Thoracic aorta (tissue), 2 donors: Measurements from ENCODE around the gene DUSP1. TPM values are rescaled to one million over a fixed set of nuclear protein-coding genes. Genes with fewer than 3 reads are reported as not detected.

Experiments
- ATAC-seq: fragments of 150-250 bp; one replicate; pipeline ENCODE4 v1.8.0; 2017; ENCODE audit warnings: low read depth; ENCODE audit not compliant: insufficient number of reproducible peaks, low FRiP score
- DNase-seq: peaks from one replicate; pipeline ENCODE4 v3.0.0-alpha.2; 2020; ENCODE audit warnings: low spot score
- H3K27ac ChIP-seq, 2 donors: fragments of 200-600 bp; sonication (generic); 1 replicate in 1 of 2; 2 replicates in 1 of 2; pipeline ENCODE4 v1.5.1; 2016; ENCODE audit warnings: mild to moderate bottlenecking in 2 of 2, moderate library complexity in 2 of 2
- H3K27me3 ChIP-seq: fragments of 200-600 bp; sonication (generic); replicated peaks from 2 replicates; pipeline ENCODE4 v1.6.0; 2016; ENCODE audit warnings: mild to moderate bottlenecking; ENCODE audit not compliant: insufficient read depth
- H3K36me3 ChIP-seq: fragments of 200-600 bp; sonication (generic); one replicate; pipeline ENCODE4 v1.5.1; 2016
- H3K4me1 ChIP-seq, 2 donors: fragments of 200-600 bp; sonication (generic); 1 replicate in 1 of 2; 2 replicates in 1 of 2; pipeline versions ENCODE4 v1.5.1 to v1.6.0; 2016; ENCODE audit warnings: low read depth in 2 of 2, mild to moderate bottlenecking in 1 of 2; ENCODE audit not compliant: control insufficient read depth in 1 of 2
- H3K4me3 ChIP-seq: fragments of 200-600 bp; sonication (generic); 2 replicates; pipeline ENCODE4 v1.5.1; 2016; ENCODE audit warnings: mild to moderate bottlenecking
- H3K9me3 ChIP-seq: fragments of 200-600 bp; sonication (generic); 2 replicates; pipeline ENCODE4 v1.5.1; 2016
- total RNA-seq, 2 donors: library from RNA; depleted of rRNA; stranded (reverse); fragments of >200 nt; gene quantifications; one replicate each; pipeline versions ENCODE4 v1.1.0 to v1.2.3, GENCODE V29; 2016
- TF ChIP-seq, protein P1 (sequence below): fragments of 200-600 bp; sonication (generic); IDR thresholded peaks from one replicate; pipeline ENCODE4 v1.5.1; 2019; ENCODE audit warnings: antibody characterized with exemption

DUSP1 gene
- total RNA-seq, 2 donors from 2014 or later = 813 to 3,699 TPM

DNA sequence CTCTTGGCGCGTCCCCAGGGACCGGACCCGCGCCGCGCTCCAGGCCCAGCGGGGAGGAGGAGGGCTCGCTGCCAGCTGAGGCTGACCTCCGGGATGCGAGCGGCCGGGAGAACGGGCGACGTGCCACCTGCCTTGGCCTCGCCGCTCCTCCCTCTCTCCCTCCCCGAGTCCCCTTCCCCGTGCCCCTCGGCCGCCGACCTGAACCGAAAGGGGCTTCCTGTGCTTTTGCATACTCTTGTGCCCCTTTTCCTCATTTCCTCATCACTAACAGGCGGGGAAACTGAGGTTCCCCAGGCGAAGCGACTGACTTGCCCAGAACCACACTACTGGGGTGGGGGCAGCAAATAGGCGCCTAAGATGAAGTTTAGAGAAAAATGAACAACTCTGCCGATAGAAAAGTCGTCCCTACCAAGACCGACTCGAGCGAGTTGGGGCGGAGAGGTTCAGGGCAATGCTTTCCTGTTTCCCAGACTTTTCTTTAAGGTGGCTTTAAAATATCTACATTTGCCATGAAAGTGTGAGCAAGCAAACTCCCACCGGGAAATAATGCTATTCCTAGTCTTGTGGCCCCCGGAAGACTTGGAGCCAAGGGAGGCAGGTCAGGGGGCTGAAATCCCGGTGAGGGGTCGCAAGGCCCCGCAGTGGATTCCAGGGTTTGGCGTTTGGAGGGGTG, 580 bp upstream of the DUSP1 start:
- TF ChIP-seq, protein P1, sequence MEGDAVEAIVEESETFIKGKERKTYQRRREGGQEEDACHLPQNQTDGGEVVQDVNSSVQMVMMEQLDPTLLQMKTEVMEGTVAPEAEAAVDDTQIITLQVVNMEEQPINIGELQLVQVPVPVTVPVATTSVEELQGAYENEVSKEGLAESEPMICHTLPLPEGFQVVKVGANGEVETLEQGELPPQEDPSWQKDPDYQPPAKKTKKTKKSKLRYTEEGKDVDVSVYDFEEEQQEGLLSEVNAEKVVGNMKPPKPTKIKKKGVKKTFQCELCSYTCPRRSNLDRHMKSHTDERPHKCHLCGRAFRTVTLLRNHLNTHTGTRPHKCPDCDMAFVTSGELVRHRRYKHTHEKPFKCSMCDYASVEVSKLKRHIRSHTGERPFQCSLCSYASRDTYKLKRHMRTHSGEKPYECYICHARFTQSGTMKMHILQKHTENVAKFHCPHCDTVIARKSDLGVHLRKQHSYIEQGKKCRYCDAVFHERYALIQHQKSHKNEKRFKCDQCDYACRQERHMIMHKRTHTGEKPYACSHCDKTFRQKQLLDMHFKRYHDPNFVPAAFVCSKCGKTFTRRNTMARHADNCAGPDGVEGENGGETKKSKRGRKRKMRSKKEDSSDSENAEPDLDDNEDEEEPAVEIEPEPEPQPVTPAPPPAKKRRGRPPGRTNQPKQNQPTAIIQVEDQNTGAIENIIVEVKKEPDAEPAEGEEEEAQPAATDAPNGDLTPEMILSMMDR = no peak
- Histone ChIP-seq H3K27me3 (no peaks in the 10 kb centered on the region), H3K36me3 (peaks cover 31% of the 10 kb centered on the region), H3K27ac (peak overlapping the region; percentile 99 to 100), H3K4me1 (peaks cover 17 to 32% of the 10 kb centered on the region in 2 donors), H3K4me3 (peak overlapping the region; percentile 84), H3K9me3 (no peaks in the 10 kb centered on the region)
- ATAC-seq (no peak), DNase-seq (no peak)

DNA sequence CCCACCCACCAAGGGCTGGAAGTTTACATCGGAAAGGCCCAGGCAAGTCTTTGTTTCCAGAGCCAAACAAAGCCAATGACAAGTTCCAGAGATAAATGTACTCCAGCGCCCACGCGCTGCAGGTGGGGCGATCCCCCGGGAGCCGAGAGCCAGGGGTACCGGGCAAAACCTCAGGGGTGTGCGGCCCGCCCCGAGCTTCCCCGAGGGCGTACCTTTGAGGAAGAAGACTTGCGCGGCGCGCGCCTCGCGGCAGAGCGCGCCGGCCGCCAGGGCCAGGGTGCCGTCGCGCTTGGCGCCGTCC, 671 bp downstream of the DUSP1 start:
- Histone ChIP-seq H3K4me1 (peaks cover 17 to 31% of the 10 kb centered on the region in 2 donors), H3K4me3 (peak overlapping the region; percentile 84), H3K36me3 (peaks cover 31% of the 10 kb centered on the region), H3K9me3 (no peaks in the 10 kb centered on the region), H3K27ac (peak overlapping the region; percentile 99), H3K27me3 (no peaks in the 10 kb centered on the region)
- ATAC-seq = no peak
- DNase-seq = no peak
- TF ChIP-seq, protein P1 = peak; percentile 5

DNA sequence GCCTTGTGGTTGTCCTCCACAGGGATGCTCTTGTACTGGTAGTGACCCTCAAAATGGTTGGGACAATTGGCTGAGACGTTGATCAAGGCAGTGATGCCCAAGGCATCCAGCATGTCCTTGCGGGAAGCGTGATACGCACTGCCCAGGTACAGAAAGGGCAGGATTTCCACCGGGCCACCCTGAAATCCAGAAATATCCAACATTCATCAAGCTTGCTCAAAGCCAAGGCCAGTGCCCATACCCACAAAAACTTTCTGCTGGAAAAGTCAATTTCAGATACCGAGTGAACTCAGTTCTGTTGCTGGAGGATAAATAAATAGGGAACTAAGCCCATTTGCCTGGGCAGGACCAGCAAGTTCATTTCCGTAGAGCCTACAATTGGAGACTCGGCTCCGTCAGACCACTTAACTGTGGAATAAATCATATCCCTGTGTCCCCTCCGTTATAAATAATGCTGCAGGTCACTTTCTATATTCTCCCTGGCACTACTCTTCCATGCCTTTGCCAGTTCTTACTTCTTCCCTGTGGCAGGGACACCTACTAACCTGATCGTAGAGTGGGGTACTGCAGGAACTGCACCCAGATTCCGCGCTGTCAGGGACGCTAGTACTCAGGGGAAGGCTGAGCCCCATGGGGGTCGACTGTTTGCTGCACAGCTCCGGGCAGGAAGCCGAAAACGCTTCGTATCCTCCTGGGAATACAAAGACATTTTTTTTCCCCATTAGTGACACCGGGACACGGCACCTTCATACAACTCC, 1.2 kb downstream of the DUSP1 start:
- H3K36me3 ChIP-seq = peaks cover 31% of the 10 kb centered on the region
- DNase-seq (no peak), ATAC-seq (no peak)
- H3K9me3 ChIP-seq = no peaks in the 10 kb centered on the region
- peak overlapping the region; percentile 99 for H3K27ac ChIP-seq
- H3K4me3 ChIP-seq = peak overlapping the region; percentile 84
- TF ChIP-seq, protein P1 = no peak
- peaks cover 19 to 29% of the 10 kb centered on the region in 2 donors for H3K4me1 ChIP-seq
- H3K27me3 ChIP-seq = no peaks in the 10 kb centered on the region

DNA sequence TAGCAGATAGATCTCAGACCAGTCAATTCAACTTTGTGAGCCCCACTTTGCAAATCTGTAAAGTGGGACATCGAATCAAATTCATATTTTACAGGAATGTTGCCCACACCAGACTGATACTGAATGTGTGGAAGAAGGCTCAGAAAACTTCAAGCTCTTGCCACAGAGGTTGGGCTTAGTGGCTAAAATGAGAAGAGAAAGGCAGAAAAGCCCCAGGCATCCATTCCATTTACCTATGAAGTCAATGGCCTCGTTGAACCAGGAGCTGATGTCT, 1.7 kb downstream of the DUSP1 start:
- ATAC-seq (no peak), DNase-seq (no peak)
- Histone ChIP-seq H3K4me3 (peak overlapping the region; percentile 84), H3K27ac (peak overlapping the region; percentile 99), H3K36me3 (peaks cover 31% of the 10 kb centered on the region), H3K9me3 (no peaks in the 10 kb centered on the region), H3K27me3 (no peaks in the 10 kb centered on the region), H3K4me1 (peaks cover 17 to 28% of the 10 kb centered on the region in 2 donors)
- TF ChIP-seq, protein P1 = no peak

DNA sequence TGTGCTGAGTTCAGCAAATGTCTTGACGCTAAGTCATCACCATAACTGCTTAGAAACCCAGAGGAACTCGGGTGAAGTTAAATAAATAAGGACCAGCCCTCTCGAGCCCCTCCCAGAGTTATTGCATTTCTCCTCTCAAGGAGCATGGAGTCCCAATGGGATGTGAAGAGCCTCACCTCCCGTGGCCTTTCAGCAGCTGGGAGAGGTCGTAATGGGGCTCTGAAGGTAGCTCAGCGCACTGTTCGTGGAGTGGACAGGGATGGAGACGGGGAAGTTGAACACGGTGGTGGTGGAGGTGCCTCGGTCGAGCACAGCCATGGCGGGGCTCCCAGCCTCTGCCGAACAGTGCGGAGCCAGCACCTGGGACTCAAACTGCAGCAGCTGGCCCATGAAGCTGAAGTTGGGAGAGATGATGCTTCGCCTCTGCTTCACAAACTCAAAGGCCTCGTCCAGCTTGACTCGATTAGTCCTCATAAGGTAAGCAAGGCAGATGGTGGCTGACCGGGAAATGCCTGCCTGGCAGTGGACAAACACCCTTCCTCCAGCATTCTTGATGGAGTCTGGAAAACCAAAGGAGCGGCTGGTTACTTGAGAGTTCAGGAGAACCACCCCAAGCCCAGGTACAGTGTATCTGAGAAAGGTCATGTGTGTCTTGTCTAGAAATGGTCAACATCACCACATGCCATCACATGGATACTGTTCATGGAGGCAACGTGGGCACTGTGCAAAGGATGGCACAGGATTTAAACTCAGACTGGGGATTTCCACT, 2.2 kb downstream of the DUSP1 start:
- H3K9me3 ChIP-seq = no peaks in the 10 kb centered on the region
- ATAC-seq (no peak), DNase-seq (no peak)
- H3K4me3 ChIP-seq = peak overlapping the region; percentile 84
- peaks cover 12 to 23% of the 10 kb centered on the region in 2 donors for H3K4me1 ChIP-seq
- peaks cover 31% of the 10 kb centered on the region for H3K36me3 ChIP-seq
- H3K27ac ChIP-seq = peak overlapping the region; percentile 99
- TF ChIP-seq, protein P1 = no peak
- H3K27me3 ChIP-seq = no peaks in the 10 kb centered on the region
